GM12892 (cell line): Measurements from ENCODE around the gene GNB1L.

Experiments used
- DNase-seq: peaks from one replicate; pipeline ENCODE4 v3.0.0; 2011; ENCODE audit not compliant: insufficient read length
- FAIRE-seq: peaks from 2 replicates; lab custom pipeline; 2011; peaks lifted over from hg19 to GRCh38; lab: Jason Lieb, UNC
- POLR2A ChIP-seq: IDR thresholded peaks from 2 replicates; pipeline ENCODE4 v1.6.1; 2011; ENCODE audit warnings: low read depth, low read length, control low read depth
- POLR2AphosphoS5 ChIP-seq: IDR thresholded peaks from 2 replicates; pipeline ENCODE4 v1.6.1; 2011; ENCODE audit warnings: low read depth, low read length, control low read depth
- TAF1 ChIP-seq: IDR thresholded peaks from 2 replicates; pipeline ENCODE4 v1.6.1; 2011; ENCODE audit warnings: low read depth, mild to moderate bottlenecking, control low read depth, low read length, borderline replicate concordance

GNB1L gene

DNA sequence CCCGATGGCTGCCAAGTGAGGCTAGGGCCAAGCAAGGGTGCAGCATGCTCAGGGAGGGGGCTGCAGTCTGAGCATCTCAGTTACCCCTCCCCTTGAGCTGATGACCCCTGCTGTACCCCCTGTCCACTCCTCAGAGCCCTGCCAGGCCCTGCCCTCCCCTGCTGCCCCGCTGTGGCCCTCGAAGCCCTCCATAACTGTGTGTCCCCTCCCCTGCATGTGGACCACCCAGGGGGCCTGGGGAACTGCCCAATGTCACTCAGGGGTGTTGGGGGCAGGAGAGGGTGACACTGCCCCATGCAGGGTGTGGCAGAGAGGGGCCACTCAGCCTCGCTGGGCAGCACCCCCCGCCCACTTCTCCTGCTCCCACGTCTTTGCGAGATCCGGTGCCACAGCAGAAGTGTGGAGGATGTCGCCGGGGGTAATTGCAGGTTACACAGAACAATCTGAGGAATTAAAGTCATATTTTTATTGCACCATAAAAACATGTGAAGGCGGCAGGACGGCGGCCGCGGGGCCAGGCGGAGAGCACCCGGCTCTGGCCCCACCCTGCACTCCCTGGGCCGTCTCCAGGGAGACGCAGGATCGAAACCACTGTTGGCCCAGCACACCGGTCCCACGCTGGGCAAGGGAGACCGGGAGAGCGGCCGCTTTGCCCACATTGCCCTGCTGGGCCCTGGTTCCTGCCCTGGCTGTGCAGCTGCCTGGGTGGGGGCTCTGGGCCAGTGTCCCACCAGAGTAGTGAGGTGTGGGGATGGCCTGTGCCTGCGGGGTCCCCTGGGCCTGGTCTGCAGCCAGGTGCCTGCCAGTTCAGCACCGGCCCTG is 18.7 kb upstream of the GNB1L start:
- DNase-seq, result peak; percentile 18
- TF ChIP-seq POLR2AphosphoS5, result no peak
- TF ChIP-seq POLR2A, result no peak
- no peak for TF ChIP-seq TAF1
- FAIRE-seq, result no peak

DNA sequence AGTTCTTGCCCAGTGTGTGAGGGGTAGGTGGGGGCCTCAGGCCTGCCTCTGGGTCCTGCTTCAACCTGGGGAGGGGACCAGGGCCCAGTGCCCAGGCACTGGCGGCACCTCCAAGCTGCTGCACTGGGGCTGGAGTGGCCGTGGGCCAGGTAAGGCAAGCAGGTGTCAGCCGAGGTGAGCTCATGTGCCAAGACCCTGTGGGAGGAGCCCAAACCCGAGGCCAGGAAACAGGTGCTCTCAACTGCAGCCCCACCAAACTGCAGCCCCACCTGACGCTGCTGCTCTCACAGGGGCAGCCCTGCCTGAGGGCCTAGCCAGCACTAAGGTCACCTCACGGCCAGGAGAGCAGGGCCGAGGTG is 18.1 kb upstream of the GNB1L start:
- DNase-seq, result no peak
- no peak for TF ChIP-seq TAF1
- no peak for FAIRE-seq

DNA sequence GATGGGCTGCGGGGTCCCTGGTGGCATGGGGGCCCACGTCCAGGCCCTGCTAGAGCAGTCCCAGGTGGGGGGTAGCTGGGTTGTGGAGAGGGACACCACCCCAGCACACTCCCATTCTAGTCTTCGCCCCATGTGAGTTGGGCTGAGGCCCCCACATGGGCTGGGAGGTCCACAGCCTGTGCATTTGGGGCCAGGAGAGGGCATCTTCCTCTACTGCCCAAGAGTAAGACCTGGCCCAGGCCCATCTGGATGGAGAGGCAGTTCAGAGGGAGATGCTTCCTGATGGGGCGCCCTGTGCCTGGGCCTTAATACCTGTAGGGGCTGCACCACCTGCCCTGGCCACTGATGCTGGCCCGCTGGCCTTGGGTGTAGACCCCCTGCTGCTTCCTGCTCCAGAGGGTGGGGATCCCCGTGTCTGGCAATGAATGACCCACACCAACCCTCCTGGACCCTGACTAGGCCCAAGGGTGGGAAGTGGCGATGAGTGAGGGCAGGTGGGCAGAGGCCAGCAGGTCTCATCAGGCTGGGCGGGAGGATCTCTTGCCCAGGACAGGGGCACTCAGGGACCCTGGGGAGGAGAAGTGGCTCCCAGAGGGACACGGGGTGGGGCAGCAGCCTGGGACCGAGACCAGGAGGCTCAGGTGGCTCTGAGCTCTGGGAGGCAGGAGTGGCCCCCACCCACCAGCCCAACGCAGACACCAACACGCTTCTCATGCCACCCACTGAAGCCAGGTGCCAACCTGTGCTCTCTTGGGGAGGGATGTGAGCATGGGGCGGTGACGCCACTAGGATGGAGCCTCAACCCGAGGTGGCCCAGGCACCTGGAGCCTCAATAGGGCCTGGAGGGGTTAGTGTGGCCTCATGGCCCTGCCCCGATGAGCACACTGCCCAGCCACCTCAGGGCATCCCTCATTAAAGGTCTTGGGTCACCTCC is 17.4 kb upstream of the GNB1L start:
- FAIRE-seq, result no peak
- no peak for DNase-seq
- TF ChIP-seq POLR2AphosphoS5 (no peak), POLR2A (no peak), TAF1 (no peak)

DNA sequence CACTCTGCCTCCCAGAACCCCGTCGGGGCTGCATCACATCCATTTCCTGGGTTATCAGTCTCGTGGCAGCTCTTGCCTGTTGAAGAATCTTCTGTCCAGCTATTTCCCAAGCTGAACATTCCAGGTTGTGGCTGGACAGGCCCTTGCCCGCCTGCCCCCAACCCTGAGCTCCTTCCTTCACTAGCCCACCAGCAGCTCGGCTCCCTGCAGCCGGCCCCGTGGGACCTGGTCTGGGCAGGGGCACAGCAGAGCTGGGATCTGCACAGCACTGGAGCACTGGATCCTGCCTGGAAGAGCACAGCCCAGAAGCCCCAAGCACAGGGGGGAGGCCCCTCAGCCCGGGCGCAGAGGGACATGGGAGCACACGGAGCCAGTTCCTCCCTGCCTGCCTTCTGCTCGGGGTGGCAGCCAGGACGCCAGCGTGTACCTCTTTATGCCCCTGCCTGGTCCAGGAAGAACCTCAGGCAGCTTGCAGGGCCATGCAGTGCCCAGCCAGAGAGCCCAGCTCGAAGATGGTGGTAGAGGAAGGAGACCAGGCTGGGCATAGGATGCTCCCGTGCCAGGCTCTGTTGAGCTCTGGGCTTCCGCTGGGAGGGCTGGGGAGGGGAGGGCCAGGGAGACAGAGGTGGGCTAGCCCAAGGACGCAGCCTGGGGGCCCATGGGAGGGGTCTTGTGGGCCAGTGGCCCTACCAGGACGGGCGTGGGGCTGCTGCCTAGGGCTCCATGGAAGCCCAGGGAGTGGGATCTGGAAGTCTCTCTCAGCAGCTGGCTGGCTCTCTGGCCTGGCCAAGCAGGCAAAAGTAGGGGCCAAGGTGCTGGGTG is 16.6 kb upstream of the GNB1L start:
- TF ChIP-seq TAF1 (no peak), POLR2AphosphoS5 (no peak), POLR2A (no peak)
- DNase-seq (no peak), FAIRE-seq (no peak)

DNA sequence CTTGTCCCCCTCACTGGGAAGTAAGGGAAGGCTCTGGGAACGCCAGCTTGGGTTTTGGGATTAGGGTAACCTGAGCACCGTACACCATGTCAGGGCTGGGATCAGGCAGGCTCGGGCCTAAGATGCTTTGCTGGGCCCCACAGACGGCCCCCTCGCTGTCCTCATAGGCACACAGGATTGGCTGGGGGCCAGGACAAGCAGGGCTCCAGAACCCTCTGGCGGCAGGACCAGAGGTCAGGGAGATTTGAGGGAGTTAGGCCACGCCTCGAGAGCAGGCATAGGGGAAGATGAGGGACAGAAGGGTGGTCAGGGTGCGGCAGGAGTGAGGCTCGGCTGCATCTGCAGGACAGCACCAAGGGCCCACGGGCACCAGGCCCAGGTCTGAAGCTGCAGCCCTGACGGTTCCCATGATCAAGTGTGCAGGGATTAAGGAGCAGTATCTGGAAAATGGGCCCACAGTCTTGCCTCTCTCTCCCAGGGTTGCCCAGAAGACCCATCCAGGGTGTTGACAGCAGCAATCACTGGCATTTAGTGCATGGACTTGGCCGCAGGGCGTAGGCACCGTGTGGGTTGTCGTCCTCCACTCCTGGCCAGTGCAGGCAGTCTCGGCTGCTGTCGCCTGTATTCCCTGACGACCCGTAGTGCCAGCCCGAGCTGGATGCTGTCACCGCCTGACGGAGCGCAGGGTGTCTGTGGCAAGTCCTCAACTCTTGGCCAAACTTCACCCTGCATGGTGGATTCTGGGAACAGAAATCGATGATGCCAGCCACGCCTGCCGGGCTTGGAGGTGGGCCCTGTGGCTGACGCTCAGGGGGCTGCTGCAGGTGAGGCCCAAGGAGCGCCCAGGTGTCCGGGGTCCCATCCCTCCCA is 15.7 kb upstream of the GNB1L start:
- FAIRE-seq (no peak), DNase-seq (no peak)
- TF ChIP-seq TAF1 (no peak), POLR2A (no peak), POLR2AphosphoS5 (no peak)

- no peak for DNase-seq
- FAIRE-seq, result no peak
- TF ChIP-seq TAF1 (no peak), POLR2A (no peak), POLR2AphosphoS5 (no peak)
These were observed 15.0 kb upstream of the GNB1L start for GRCh38 chr22:19869497-19870152.

- DNase-seq (no peak), FAIRE-seq (no peak)
- no peak for TF ChIP-seq POLR2AphosphoS5
- no peak for TF ChIP-seq POLR2A
- TF ChIP-seq TAF1, result no peak
These were observed 14.2 kb upstream of the GNB1L start for GRCh38 chr22:19868773-19869471.

GRCh38 chr22:19868333-19868732 is 13.7 kb upstream of the GNB1L start:
- FAIRE-seq (no peak), DNase-seq (no peak)
- TF ChIP-seq POLR2A (no peak), POLR2AphosphoS5 (no peak), TAF1 (no peak)

DNA sequence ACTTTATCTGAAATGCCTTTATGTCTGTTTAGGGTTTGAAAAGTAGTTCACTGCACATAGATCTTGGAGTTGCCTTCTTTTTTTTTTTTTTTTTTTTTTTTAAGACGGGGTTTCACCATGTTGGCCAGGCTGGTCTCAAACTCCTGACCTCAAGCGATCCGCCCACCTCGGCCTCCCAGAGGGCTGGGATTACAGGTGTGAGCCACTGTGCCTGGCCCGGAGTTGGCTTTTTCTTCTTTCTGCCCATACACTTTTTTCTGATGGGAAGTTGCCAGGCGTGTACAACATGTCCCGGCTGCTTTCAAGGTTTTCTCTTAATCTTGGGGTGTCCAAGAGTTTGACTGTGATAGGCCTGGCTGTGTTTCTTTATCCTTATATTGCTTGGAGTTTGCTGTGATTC is 12.9 kb upstream of the GNB1L start:
- DNase-seq (no peak), FAIRE-seq (no peak)
- TF ChIP-seq POLR2AphosphoS5 (no peak), TAF1 (no peak), POLR2A (no peak)
